ENCODE data around the gene PRKCB. TPM values are rescaled to one million over a fixed set of nuclear protein-coding genes. Genes with fewer than 3 reads are reported as not detected.

PRKCB gene
- polyA plus RNA-seq, 1 donor from 2014 or later = 27.6 TPM

- Histone ChIP-seq H3K9ac (ENCODE audit: low read length) (no peak overlapping the region), H3K36me3 (ENCODE audit: insufficient read depth, low read length) (no peaks in the 10 kb centered on the region), H3K4me2 (ENCODE audit: low read length) (no peak overlapping the region), H3K79me2 (replicated peaks; ENCODE audit: insufficient read depth, low read length) (no peaks in the 10 kb centered on the region), H3F3A (ENCODE audit: insufficient read depth, low read length, poor library complexity, severe bottlenecking) (no peaks in the 10 kb centered on the region), H3K4me3 (ENCODE audit: low read length) (no peak overlapping the region), H3K9me2 (ENCODE audit: insufficient read depth, low read length) (no peaks in the 10 kb centered on the region), H3K9me3 (ENCODE audit: low read length) (no peaks in the 10 kb centered on the region), H4K20me1 (ENCODE audit: insufficient read depth) (no peaks in the 10 kb centered on the region), H2AFZ (ENCODE audit: low read depth, low read length) (no peak overlapping the region), H3K27me3 (ENCODE audit: insufficient read depth, low read depth, low read length) (no peaks in the 10 kb centered on the region), H3K27ac (ENCODE audit: low read length) (no peak overlapping the region)
- no peak for TF ChIP-seq REST (IDR thresholded peaks at IDR 0.05; ENCODE audit: borderline replicate concordance)
- no peak for TF ChIP-seq POLR2AphosphoS5 (IDR thresholded peaks at IDR 0.05)
- TF ChIP-seq RAD21 (conservative IDR thresholded peaks at IDR 0.05) = no peak
- no peak for TF ChIP-seq MXI1 (conservative IDR thresholded peaks at IDR 0.05; ENCODE audit: poor library complexity, severe bottlenecking)
- TF ChIP-seq EZH2 (IDR thresholded peaks at IDR 0.05; ENCODE audit: borderline replicate concordance, insufficient read depth, low read length, poor library complexity, severe bottlenecking) = no peak
- no peak for TF ChIP-seq CTCF (IDR thresholded peaks at IDR 0.05; ENCODE audit: poor library complexity, severe bottlenecking)
- no peak for TF ChIP-seq EP300 (conservative IDR thresholded peaks at IDR 0.05; ENCODE audit: poor library complexity, severe bottlenecking)
- TF ChIP-seq SMC3 (conservative IDR thresholded peaks at IDR 0.05; ENCODE audit: poor library complexity) = no peak
- TF ChIP-seq TAF1 (IDR thresholded peaks at IDR 0.05; ENCODE audit: low read depth) = no peak
These were observed 160.6 kb downstream of the PRKCB start for GRCh38 chr16:23996258-23996955.

GRCh38 chr16:23998771-23999170, 163.0 kb downstream of the PRKCB start:
- H2AFZ ChIP-seq (ENCODE audit: low read depth, low read length) = no peak overlapping the region
- no peaks in the 10 kb centered on the region for H3K36me3 ChIP-seq (ENCODE audit: insufficient read depth, low read length)
- no peak overlapping the region for H3K9ac ChIP-seq (ENCODE audit: low read length)
- no peaks in the 10 kb centered on the region for H3K79me2 ChIP-seq (replicated peaks; ENCODE audit: insufficient read depth, low read length)
- H4K20me1 ChIP-seq (ENCODE audit: insufficient read depth) = no peaks in the 10 kb centered on the region
- no peaks in the 10 kb centered on the region for H3K9me3 ChIP-seq (ENCODE audit: low read length)
- no peaks in the 10 kb centered on the region for H3K27me3 ChIP-seq (ENCODE audit: insufficient read depth, low read depth, low read length)
- H3F3A ChIP-seq (ENCODE audit: insufficient read depth, low read length, poor library complexity, severe bottlenecking) = no peaks in the 10 kb centered on the region
- no peak overlapping the region for H3K4me3 ChIP-seq (ENCODE audit: low read length)
- H3K9me2 ChIP-seq (ENCODE audit: insufficient read depth, low read length) = no peaks in the 10 kb centered on the region
- TF ChIP-seq CTCF (IDR thresholded peaks at IDR 0.05; ENCODE audit: poor library complexity, severe bottlenecking) (no peak), SMC3 (conservative IDR thresholded peaks at IDR 0.05; ENCODE audit: poor library complexity) (no peak), EZH2 (IDR thresholded peaks at IDR 0.05; ENCODE audit: borderline replicate concordance, insufficient read depth, low read length, poor library complexity, severe bottlenecking) (no peak), EP300 (conservative IDR thresholded peaks at IDR 0.05; ENCODE audit: poor library complexity, severe bottlenecking) (no peak)
- no peak overlapping the region for H3K4me2 ChIP-seq (ENCODE audit: low read length)
- H3K27ac ChIP-seq (ENCODE audit: low read length) = no peak overlapping the region

Measured in neural cell (in vitro differentiated cells).